Activated CD4-positive, alpha-beta T cell treated with anti-CD3 and anti-CD28 coated beads, Interleukin-2, amount 10 ng/mL, durations not matched to agents 7 days and 5 days (primary cell): ENCODE results near the gene SH2D1B. TPM values are rescaled to one million over a fixed set of nuclear protein-coding genes. Genes with fewer than 3 reads are reported as not detected.
"Not testable (repeated sequence)": the region's sequence is repeated elsewhere in the genome, so short reads cannot be mapped to it uniquely, and the experiment has no call there.

Experiments used
- CTCF ChIA-PET: fragments of 350-600 bp; sonication (Branson Sonifier 250); formaldehyde crosslinking; loops from one replicate; lab custom pipeline; 2021; ENCODE audit warnings: antibody characterized with exemption; lab: Charles Lee
- POLR2A ChIA-PET: fragments of 350-600 bp; sonication (Branson Sonifier 250); formaldehyde crosslinking; loops from one replicate; lab custom pipeline; 2021; ENCODE audit warnings: antibody characterized with exemption; lab: Charles Lee
- DNase-seq: peaks from one replicate; pipeline ENCODE4 v3.0.0-alpha.2; 2020
- H3K27ac Mint-ChIP-seq: one replicate; pipeline ENCODE4 v1.8.0; 2021; ENCODE audit warnings: mild to moderate bottlenecking, moderate library complexity, mixed read lengths
- H3K27me3 Mint-ChIP-seq: one replicate; pipeline ENCODE4 v1.8.0; 2021; ENCODE audit warnings: mixed read lengths
- H3K36me3 Mint-ChIP-seq: one replicate; pipeline ENCODE4 v1.8.0; 2021; ENCODE audit warnings: low read depth, mixed read lengths
- H3K4me1 Mint-ChIP-seq: one replicate; pipeline ENCODE4 v1.8.0; 2021; ENCODE audit warnings: mixed read lengths
- H3K4me3 Mint-ChIP-seq: one replicate; pipeline ENCODE4 v1.8.0; 2021; ENCODE audit warnings: mild to moderate bottlenecking, moderate library complexity, mixed read lengths
- H3K9me3 Mint-ChIP-seq: one replicate; pipeline ENCODE4 v1.8.0; 2021; ENCODE audit warnings: mixed read lengths
- total RNA-seq, 2 experiments: library from RNA; stranded (reverse); gene quantifications; one replicate each; pipeline ENCODE4 v1.2.3, GENCODE V29; 2021

Gene SH2D1B, protein sequence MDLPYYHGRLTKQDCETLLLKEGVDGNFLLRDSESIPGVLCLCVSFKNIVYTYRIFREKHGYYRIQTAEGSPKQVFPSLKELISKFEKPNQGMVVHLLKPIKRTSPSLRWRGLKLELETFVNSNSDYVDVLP
- not detected for total RNA-seq

DNA sequence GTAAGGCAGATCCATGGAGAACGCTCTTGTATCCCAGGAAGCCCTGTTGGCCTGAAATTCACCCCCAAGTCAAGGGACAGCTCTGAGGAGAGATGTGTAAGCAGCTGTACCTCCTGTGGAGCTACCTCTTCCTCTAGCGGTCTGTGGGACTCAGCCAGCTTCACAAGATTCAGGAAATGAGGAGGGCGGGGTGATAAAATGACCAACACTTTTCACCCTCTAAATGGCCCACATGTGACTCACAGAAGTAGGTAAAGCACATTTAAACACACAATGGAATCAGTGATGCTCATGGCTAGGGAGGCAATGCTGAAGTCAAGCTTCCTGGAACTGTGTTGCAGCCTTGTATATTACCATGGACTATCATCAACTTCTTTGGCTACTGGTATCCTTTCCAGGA lies at the start of gene SH2D1B:
TSS of gene SH2D1B (minus strand) at position 135 of the 400 bp plus-strand sequence. CDS start at position 15, 120 bp downstream.
- CTCF ChIA-PET, result interaction anchor here (0.8 kb wide), 1 partner anchor 28 kb away, joined by 3 read pairs; no protein-coding TSS in a partner anchor
- Mint-ChIP-seq H3K27ac (no peak within 1 kb of the TSS), H3K36me3 (no peaks in the 10 kb centered on the region), H3K4me3 (no peak within 1 kb of the TSS), H3K27me3 (peaks cover 4% of the 10 kb centered on the region), H3K9me3 (no peaks in the 10 kb centered on the region), H3K4me1 (no peaks in the 10 kb centered on the region)
- POLR2A ChIA-PET, result no interaction called here
- no peak for DNase-seq

DNA sequence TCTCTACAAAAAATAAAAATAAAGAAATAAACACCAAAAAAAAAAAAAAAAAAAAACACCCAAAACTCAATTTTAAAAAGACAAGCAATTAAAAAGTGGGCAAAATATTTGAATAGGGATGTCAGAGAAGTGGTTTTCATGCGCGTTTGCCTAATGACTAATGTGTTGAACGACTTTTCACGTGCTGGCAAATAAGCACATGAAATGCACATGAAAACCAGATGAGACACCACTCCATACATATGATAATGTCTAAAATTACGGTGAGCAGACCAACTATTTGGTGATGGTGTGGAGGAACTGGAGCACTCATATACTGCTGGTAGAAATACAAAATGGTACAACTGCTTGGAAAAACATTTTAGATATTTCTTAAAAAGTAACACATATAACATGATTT lies 46.3 kb upstream of the SH2D1B start:
- peaks cover 3% of the 10 kb centered on the region for H3K27me3 Mint-ChIP-seq
- H3K4me3 Mint-ChIP-seq, result no peak overlapping the region
- H3K4me1 Mint-ChIP-seq, result no peaks in the 10 kb centered on the region

DNA sequence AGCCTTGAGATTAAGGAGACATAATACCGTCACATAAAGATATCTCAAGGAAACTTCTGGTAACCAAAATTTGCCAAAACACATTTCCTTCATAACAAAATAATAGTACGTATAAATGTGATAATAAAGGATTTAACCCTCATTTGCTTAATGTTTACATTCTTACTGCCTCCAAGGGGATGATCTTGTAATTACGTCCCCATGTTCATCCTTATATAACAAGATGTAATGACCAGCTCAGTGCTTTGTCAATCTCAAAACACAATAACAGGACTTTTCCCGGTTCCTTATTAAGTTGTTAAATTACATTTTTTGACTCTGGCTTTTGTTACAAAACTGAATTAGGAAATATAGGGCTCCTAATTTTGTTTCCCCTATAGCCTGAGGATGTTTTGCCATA lies 44.4 kb upstream of the SH2D1B start:
- POLR2A ChIA-PET, result no interaction called here
- no peaks in the 10 kb centered on the region for H3K27me3 Mint-ChIP-seq
- H3K9me3 Mint-ChIP-seq, result no peaks in the 10 kb centered on the region
- H3K27ac Mint-ChIP-seq, result no peak overlapping the region
- no peak for DNase-seq
- CTCF ChIA-PET, result interaction anchor here (1.1 kb wide), 1 partner anchor 76 kb away, joined by 3 read pairs; no protein-coding TSS in a partner anchor
- H3K4me3 Mint-ChIP-seq, result no peak overlapping the region
- no peaks in the 10 kb centered on the region for H3K4me1 Mint-ChIP-seq
- no peaks in the 10 kb centered on the region for H3K36me3 Mint-ChIP-seq

More for the DNA sequence above, 46.3 kb upstream of the SH2D1B start:
- no peaks in the 10 kb centered on the region for H3K9me3 Mint-ChIP-seq
- H3K27ac Mint-ChIP-seq, result no peak overlapping the region
- no peaks in the 10 kb centered on the region for H3K36me3 Mint-ChIP-seq
- POLR2A ChIA-PET, result no interaction called here
- no peak for DNase-seq
- CTCF ChIA-PET, result interaction anchor here (0.6 kb wide), 1 partner anchor 116 kb away, joined by 3 read pairs; no protein-coding TSS in a partner anchor

DNA sequence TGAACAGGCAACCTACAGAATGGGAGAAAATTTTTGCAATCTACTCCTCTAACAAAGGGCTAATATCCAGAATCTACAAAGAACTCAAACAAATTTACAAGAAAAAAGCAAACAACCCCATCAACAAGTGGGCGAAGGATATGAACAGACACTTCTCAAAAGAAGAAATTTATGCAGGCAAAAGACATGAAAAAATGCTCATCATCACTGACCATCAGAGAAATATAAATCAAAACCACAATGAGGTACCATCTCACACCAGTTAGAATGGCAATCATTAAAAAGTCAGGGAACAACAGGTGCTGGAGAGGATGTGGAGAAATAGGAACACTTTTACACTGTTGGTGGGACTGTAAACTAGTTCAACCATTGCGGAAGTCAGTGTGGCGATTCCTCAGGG lies 42.4 kb upstream of the SH2D1B start:
- H3K9me3 Mint-ChIP-seq, H3K36me3 Mint-ChIP-seq, H3K27ac Mint-ChIP-seq, H3K27me3 Mint-ChIP-seq, DNase-seq, POLR2A ChIA-PET, H3K4me3 Mint-ChIP-seq, H3K4me1 Mint-ChIP-seq, CTCF ChIA-PET: not testable (repeated sequence)

DNA sequence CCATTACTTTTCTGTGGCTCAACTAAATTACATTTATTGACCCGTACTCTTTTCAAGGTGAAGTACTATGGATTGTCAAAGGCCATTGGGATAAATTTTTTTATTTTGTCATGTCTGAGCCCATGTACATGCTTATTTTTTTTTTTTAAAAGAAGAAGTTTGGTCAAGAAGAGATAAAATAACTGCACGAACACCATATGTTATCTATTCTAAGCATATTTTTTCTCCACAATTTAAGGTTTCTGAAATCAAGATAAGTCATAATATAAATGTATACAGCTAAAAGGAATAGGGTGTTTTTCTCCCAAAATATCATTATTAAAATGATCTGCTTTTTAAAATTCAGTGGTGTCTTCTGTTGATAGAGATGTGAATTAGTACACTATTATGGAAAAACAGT lies 35.0 kb upstream of the SH2D1B start:
- ChIA-PET CTCF (no interaction called here), POLR2A (no interaction called here)
- Mint-ChIP-seq H3K36me3 (no peaks in the 10 kb centered on the region), H3K4me1 (no peaks in the 10 kb centered on the region), H3K27ac (no peak overlapping the region), H3K4me3 (no peak overlapping the region), H3K27me3 (peaks cover 22% of the 10 kb centered on the region), H3K9me3 (no peaks in the 10 kb centered on the region)
- no peak for DNase-seq

DNA sequence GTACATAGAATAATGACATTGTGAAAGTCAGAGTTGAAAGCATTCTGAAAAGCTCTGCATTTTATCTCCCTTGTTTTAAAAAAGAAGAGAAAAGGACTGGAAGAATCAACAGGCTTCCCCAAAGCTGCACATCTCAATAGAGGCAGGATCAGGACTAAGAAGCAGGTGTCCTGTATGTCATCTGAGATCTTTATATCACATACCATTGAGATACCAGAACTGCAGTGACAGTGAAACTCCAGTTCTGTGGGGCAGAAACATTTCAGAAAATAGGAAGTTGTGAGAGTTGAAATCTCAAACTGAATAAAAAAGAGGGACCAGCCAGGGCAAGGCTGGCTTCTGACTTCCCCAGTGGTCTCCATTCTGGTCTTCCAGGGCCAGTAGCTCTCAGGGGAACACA lies 33.0 kb upstream of the SH2D1B start:
- ChIA-PET POLR2A (no interaction called here), CTCF (interaction anchor here (0.5 kb wide), 1 partner anchor 590 kb away, joined by 3 read pairs; no protein-coding TSS in a partner anchor)
- Mint-ChIP-seq H3K9me3 (no peaks in the 10 kb centered on the region), H3K27ac (no peak overlapping the region), H3K4me1 (no peaks in the 10 kb centered on the region), H3K27me3 (peaks cover 34% of the 10 kb centered on the region), H3K36me3 (no peaks in the 10 kb centered on the region), H3K4me3 (no peak overlapping the region)
- DNase-seq, result no peak

DNA sequence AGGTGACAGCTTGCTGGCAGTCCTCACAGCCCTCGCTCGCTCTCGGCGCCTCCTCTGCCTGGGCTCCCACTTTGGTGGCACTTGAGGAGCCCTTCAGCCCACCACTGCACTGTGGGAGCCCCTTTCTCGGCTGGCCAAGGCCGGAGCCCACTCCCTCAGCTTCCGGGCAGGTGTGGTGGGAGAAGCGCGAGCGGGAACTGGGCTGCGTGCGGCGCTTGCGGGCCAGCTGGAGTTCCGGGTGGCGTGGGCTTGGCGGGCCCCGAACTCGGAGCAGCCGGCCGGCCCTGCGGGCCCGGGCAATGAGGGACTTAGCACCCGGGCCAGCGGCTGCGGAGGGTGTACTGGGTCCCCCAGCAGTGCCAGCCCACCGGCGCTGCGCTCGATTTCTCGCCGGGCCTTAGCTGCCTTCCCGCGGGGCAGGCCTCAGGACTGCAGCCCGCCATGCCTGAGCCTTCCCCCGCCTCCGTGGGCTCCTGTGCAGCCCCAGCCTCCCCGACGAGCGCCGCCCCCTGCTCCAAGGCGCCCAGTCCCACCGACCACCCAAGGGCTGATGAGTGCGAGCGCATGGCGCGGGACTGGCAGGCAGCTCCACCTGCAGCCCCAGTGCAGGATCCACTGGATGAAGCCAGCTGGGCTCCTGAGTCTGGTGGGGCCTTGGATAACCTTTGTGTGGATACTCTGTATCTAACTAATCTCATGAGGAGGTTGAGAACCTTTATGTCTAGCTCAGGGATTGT lies 21.2 kb upstream of the SH2D1B start:
- H3K36me3 Mint-ChIP-seq, H3K9me3 Mint-ChIP-seq, H3K4me1 Mint-ChIP-seq, DNase-seq, H3K27ac Mint-ChIP-seq, H3K4me3 Mint-ChIP-seq, H3K27me3 Mint-ChIP-seq, POLR2A ChIA-PET, CTCF ChIA-PET: not testable (repeated sequence)

DNA sequence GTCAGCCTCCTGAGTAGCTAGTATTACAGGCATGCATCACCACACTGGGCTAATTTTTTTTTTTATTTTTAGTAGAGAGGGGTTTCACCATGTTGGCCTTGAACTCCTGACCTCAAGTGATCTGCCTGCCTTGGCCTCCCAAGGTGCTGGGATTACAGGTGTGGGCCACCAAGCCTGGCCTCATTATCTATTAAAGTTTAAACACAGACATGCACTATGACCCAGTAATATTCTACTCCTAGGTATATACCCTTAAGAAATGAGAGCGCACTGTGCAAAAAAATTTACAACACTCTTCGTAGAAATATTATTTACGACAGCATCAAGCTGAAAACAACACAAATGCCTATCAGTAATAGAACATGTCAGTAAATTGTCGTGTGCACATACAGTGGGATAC lies 18.6 kb upstream of the SH2D1B start:
- DNase-seq, result no peak
- Mint-ChIP-seq H3K4me3 (no peak overlapping the region), H3K27me3 (peaks cover 4% of the 10 kb centered on the region), H3K27ac (no peak overlapping the region), H3K9me3 (no peaks in the 10 kb centered on the region), H3K36me3 (no peaks in the 10 kb centered on the region), H3K4me1 (no peaks in the 10 kb centered on the region)
- CTCF ChIA-PET, result no interaction called here
- POLR2A ChIA-PET, result no interaction called here

DNA sequence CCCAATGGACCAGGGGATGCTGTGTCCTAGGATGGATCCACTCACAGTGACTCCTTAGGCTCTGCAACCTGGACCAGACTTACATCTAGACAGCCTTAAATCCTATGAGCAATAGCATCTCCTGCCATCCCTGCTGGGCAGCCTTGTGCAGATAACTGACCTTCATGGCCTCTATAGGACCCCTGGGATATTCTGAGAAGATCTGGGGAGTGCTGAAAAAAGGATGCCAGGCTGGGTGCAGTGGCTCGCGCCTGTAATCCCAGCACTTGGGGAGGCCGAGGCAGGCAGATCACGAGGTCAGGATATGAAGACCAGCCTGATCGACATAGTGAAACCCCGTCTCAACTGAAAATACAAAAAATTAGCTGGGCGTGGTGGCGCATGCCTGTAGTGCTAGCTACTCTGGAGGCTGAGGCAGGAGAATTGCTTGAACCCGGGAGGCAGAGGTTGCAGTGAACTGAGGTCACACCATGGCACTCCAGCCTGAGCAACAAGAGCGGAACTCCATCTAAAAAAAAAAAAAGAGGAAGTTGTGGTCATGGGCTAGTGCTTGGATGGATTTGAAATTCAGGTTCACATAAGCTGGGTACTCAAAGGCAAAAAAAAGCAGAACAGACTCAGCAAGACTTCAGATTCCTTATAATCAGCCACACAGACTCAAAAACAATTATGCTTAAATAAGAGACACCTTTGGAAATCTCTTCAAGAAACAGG lies 10.9 kb upstream of the SH2D1B start:
- H3K4me1 Mint-ChIP-seq, result no peaks in the 10 kb centered on the region
- peaks cover 2% of the 10 kb centered on the region for H3K9me3 Mint-ChIP-seq
- no peaks in the 10 kb centered on the region for H3K36me3 Mint-ChIP-seq
- no peak overlapping the region for H3K4me3 Mint-ChIP-seq
- CTCF ChIA-PET, result no interaction called here
- POLR2A ChIA-PET, result no interaction called here
- H3K27me3 Mint-ChIP-seq, result peaks cover 14% of the 10 kb centered on the region
- no peak overlapping the region for H3K27ac Mint-ChIP-seq
- DNase-seq, result no peak

DNA sequence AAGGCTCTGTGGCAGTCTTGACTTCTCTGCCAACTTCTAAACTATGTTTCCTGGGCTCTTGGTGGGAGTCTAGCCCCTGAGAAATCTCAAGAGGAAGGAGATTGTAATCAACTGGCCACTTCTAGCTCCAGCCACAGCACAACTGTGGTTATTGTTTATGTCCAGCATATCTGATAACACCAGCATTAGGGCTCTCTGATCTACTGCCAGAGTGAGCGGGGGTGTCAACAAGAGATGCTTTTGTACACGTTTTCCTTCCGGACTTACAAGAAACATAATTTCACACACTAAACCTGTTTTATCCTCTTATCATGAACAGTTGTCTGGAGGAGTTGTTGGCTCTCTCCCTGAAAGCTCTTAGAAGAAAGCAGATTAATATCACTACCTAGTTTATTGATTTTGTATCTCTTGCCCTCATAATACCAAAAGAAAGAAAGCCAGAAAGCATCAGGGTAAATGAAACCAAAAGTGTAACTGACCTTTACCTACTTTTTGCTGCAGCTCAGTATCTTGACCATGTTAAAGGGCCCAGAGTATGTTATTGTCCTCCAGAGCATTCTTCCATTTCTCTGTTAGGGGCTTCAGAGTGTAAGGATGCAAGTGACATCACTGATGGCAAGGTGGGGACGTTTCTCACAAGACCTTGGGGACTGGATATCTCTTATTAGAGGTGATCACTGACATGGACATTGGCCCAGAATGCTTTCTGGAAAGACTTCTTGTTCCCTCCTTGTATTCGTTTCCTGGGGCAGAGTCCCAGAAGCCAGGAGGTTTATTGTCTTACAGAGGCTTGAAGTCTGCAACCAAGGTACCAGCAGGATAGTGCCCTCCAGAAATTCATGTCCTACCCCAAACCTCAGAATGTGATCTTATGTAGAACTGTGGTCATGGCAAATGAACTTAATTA lies 9.6 kb upstream of the SH2D1B start:
- Mint-ChIP-seq H3K4me3 (no peak overlapping the region), H3K27ac (no peak overlapping the region), H3K9me3 (peaks cover 2% of the 10 kb centered on the region), H3K4me1 (no peaks in the 10 kb centered on the region), H3K27me3 (peaks cover 14% of the 10 kb centered on the region), H3K36me3 (no peaks in the 10 kb centered on the region)
- CTCF ChIA-PET, result no interaction called here
- DNase-seq, result no peak
- POLR2A ChIA-PET, result no interaction called here

DNA sequence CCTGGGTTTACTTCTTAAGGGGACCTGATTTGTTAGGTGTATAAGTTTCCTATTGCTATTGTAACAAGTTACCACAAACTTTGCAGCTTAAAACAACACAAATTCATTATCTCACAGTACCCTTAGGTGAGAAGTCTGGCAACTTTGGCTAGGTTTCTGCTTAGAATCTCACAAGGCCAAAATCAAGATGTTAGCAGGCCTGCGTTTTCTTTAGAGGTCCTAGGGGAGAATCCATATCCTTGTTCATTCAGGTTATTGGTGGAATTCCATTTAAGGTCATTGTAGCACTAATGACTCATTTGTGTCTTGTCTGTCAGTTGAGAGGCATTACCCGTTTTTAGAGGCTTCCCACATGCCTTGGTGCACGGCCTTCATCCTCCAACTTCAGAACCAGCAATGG lies 8.2 kb upstream of the SH2D1B start:
- no peaks in the 10 kb centered on the region for H3K36me3 Mint-ChIP-seq
- ChIA-PET POLR2A (no interaction called here), CTCF (no interaction called here)
- H3K4me3 Mint-ChIP-seq, result no peak overlapping the region
- H3K27ac Mint-ChIP-seq, result no peak overlapping the region
- no peak for DNase-seq
- H3K27me3 Mint-ChIP-seq, result peaks cover 11% of the 10 kb centered on the region
- H3K9me3 Mint-ChIP-seq, result peaks cover 2% of the 10 kb centered on the region
- H3K4me1 Mint-ChIP-seq, result no peaks in the 10 kb centered on the region

DNA sequence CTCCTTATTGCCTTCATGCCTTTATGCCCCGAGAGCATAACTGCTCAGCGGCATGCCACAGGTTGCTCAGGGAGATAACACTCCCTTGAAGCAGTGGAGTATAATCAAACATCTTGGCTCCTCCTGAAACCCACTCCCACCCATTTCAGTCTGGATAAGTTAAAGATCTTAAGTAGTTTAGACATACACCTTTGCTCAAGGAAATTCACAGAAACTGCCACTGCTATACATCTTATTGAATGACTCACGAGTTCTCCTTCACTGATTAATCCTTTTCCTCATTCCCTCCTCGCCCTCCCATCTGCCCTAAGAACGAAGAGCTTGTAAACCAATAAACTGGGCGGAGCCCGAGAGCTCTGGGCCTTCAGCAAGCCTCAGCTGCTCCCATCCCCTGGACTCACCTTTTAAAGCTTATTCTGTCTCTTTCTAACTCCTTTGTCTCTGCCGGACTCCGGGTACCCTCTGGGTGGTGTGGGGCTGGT lies 7.6 kb upstream of the SH2D1B start:
- H3K4me1 Mint-ChIP-seq, H3K27ac Mint-ChIP-seq, DNase-seq, POLR2A ChIA-PET, CTCF ChIA-PET, H3K36me3 Mint-ChIP-seq, H3K9me3 Mint-ChIP-seq, H3K4me3 Mint-ChIP-seq: not testable (repeated sequence)
- peaks cover 11% of the 10 kb centered on the region for H3K27me3 Mint-ChIP-seq
